HG03521 (cell line): ENCODE data around the gene TOPAZ1.

ENCODE experiments used
- ATAC-seq: cut with Tn5 transposase; IDR thresholded peaks from one replicate; pipeline ENCODE4 v1.9.1; 2021; ENCODE audit warnings: mild to moderate bottlenecking, moderate library complexity; ENCODE audit not compliant: unreplicated experiment

The TOPAZ1 gene

DNA sequence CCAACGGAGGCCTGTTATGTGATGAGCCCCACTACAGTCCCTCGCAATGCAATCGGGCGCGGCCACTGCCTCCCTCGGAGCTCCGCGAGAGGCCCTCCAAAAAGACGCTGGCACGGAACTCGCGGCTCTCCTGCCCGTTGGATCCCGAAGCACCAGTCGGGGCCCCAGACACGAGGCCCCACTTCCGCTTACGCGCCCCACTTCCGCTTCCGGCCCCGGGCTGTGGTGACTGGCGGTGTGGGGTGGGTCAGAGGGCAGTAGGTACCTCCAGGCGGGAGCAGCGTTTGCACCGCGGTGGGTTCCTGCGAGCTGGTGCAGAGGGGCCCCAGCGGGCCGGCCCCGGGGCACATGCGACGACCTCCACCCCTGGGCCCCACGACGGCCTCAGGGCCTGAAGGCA, at the start of gene TOPAZ1:
TSS of gene TOPAZ1 (plus strand) at position 181 of the 400 bp plus-strand sequence. CDS start at position 349, 168 bp downstream.
- no peak for ATAC-seq

DNA sequence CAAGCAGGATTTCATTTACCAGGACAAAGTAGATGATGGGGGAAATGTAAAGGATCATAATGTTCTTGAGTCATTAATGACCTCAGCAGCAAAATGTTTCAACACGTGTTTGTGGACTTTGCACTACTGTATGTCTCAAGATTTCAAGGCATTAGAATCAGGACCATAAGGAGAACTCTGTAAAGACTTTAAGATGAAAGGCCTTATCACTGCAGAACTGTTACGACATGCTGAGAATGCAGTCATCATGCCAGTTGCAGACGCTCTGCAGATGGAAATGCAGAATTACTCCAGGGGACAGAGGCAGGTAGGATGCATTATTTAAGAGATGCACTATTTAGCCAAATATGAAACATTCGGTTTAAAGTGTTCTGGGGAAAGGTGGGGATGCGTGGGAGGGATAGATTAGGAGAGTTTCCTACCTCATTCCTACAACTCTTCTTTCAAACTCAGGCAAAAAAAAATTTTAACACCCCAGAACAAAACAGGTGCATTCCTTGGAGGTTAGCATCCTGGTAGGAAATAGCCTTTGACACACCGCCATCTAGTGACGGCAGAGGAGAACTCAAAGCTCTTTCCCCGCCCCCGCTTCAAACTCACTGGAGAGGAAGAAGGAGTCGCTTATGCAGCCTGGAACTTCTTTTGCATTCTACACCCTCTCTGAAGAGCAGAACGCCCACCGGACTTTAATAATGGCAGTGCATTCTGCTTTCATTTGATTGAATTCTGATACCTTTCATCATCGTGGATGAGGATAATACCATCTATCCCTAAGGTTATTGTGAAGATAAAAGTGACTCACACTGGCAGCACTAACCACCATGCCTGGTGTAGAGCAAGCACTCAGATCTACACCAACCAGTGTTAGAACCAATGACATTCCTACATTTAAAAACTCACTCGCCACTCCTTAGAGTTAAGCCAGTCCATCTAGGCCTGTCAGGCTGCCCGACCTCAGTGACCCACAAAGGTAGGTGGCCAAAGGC, 43.1 kb upstream of the TOPAZ1 start:
- no peak for ATAC-seq

- ATAC-seq, result no peak
Measured at GRCh38 chr3:44206261-44206660, 35.4 kb upstream of the TOPAZ1 start.

- no peak for ATAC-seq
Measured at GRCh38 chr3:44206862-44207652, 34.6 kb upstream of the TOPAZ1 start.

- no peak for ATAC-seq
Measured at GRCh38 chr3:44208086-44208485, 33.6 kb upstream of the TOPAZ1 start.

- no peak for ATAC-seq
Measured at GRCh38 chr3:44208568-44208967, 33.1 kb upstream of the TOPAZ1 start.

DNA sequence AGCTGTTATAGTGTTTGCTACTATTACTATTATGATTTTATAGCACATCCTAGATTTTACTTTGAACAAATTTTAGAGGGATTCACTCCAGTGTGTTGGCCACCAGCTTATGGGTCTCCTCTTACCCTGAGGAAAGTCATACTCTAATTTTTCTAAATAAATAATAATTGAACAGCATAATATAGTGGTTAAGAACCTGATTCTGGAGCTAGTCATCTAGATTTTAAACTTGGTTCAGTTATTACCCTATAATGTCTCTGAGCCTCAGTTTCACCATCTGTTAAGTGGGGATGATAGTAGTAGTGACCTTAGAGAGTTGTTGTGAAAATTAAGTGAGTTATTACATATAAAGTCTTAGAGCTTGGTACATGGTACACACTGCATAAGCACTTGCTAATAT, 30.7 kb upstream of the TOPAZ1 start:
- no peak for ATAC-seq

DNA sequence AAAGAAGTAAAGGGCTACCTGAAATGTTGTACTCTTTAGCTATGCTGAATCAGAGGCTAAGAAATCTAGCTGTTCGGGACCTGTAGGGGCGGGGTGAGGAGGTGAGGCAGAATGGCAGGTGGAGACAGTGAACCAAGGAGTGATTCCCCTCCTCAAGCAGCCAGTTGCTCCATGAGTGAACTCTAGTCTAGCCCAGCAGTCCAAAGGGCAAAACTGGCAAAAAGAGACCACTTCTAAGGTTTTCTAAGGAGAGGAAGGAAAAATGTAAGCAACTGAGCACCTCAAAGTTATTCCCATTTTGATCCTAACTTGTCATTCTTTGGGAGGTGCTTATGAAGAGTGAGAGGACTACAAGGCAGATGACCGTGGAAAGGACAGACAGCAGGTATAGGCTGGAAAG, 19.3 kb upstream of the TOPAZ1 start:
- no peak for ATAC-seq

- no peak for ATAC-seq
Measured at GRCh38 chr3:44223299-44223698, 18.4 kb upstream of the TOPAZ1 start.

DNA sequence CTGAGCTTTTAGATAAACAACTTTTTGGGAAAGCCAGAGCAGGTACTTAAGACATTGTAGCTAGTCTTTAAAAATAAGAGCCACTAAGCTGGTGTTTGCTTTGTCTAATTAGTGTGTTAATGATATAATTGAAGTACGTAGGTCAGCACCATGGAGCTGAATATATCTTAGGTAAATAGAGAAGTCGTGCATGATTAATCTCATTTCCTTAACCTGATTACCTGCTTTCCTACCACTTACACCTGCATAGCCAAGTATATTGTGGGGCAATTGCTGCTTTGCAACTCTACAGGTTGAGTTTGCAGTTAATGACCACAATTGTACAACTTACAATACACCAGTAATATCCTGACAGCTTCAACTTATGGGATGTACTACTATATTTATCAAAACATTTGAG, 17.6 kb upstream of the TOPAZ1 start:
- no peak for ATAC-seq

- no peak for ATAC-seq
Measured at GRCh38 chr3:44226573-44226972, 15.1 kb upstream of the TOPAZ1 start.

DNA sequence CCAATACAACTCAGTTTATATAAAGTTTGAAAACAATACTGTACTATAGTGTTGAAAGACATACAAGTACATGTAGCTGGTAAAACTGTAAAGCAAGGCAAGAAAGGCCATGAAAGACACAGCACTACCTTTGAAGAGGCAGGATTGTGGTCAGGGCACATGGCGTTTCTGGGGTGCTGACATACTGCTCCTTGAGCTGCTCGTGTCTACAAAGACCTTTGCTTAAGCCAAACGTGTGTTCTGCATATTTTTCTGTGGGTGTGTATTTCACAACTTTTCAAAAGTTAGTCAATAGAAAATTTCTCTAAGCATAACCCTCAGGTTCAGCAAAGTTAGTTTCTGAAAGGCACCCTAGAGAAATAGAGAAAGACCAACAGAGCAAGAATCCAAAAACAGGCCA, 14.1 kb upstream of the TOPAZ1 start:
- no peak for ATAC-seq

GRCh38 chr3:44228900-44229299, 12.8 kb upstream of the TOPAZ1 start:
- ATAC-seq, result no peak

DNA sequence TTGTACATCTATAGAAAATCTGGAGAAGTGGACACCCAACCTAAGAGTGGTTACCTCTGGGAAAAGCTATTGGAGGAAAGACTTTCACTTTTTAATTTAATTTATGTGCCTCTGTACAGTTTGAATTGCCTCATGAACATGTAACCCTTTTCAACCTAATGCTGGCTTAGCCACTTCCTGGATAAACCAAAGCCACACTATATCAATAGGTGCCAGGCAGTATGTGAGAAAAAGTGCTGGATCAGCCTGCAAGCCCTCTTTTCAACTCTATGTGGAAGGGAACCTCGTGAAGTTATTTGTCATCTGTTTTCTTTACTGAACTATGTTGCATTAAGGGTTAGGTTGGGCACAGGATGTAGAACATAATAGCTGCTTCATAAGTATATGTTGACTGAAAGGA, 9.3 kb upstream of the TOPAZ1 start:
- ATAC-seq, result no peak

GRCh38 chr3:44234648-44235268, 6.9 kb upstream of the TOPAZ1 start:
- no peak for ATAC-seq

DNA sequence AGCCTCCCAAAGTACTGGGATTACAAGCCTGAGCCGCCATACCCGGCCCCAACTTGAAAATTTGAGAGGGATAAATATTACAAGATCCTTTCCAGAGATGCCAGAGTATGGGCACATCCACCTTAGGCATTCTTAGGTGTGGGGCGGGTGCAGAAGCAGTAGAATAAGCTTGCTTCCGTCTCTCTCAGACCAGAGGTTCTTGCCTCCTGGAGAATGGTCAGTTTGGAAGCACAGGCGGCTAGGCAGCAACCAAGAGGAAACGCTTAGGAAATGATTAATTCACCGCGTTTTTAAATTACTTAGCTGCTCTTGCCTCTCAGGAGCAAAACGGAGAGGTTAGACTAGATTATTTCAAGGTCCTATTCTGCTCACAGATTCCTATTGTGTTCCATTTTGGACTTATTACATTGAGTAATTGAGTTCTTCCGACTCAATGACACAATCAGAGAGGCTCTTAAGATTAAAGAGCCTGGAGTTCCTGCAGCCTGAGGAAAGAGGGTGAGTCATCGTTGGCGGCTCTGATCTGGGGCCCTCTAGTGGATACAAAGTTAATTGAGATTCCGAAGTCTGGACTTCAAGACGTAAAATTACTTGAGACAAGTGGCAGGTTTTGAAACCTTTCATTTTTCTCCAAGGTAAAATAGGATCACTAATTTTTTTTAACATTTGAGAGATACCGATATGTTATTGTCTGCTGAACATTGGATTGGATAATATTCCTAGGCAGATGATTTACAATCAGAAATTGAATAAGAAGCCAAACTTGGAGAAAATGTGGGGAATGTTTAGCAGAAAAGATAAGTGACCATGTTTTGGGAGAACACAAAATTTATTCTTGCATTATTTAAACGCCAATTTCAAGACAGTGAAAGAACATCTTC, 5.8 kb upstream of the TOPAZ1 start:
- no peak for ATAC-seq

- no peak for ATAC-seq
Measured at GRCh38 chr3:44236485-44236908, 5.2 kb upstream of the TOPAZ1 start.

- ATAC-seq, result no peak
Measured at GRCh38 chr3:44237161-44237560, 4.5 kb upstream of the TOPAZ1 start.

DNA sequence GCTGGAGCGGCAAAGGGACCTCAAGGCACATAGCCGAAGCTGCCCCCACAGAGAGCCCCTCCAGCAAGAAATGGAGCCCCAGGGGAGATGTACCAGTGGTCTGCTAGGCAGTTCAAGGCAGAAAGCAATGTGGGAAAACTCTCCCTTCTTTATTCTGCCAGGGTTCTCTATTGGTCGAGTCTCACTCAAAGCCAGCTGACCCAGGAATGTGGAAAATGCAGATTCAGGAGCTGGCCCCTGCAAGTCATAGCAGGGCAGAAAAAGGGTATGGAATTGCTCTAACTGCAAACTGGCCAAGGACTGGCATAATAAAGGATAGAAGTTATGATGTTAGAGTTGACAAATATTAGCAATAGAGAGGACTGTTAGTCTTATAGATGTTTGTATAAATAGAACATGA, 4.0 kb upstream of the TOPAZ1 start:
- no peak for ATAC-seq

- no peak for ATAC-seq
Measured at GRCh38 chr3:44238889-44239288, 2.8 kb upstream of the TOPAZ1 start.
